GM18507 (cell line): ENCODE data around the gene TBC1D5.
"Not testable (repeated sequence)": the region's sequence is repeated elsewhere in the genome, so short reads cannot be mapped to it uniquely, and the experiment has no call there.

Source experiments
- DNase-seq: peaks from one replicate; pipeline ENCODE4 v3.0.0; 2011; ENCODE audit warnings: low read depth; ENCODE audit not compliant: insufficient read length; ENCODE audit errors: extremely low spot score
- FAIRE-seq: peaks from 2 replicates; lab custom pipeline; 2011; peaks lifted over from hg19 to GRCh38; lab: Jason Lieb, UNC

TBC1D5 gene

GRCh38 chr3:17752876-17753631, 10.6 kb upstream of the TBC1D5 start:
- FAIRE-seq: no peak
- DNase-seq: no peak

GRCh38 chr3:17752436-17752835, 10.0 kb upstream of the TBC1D5 start:
- DNase-seq (no peak), FAIRE-seq (no peak)

- FAIRE-seq: peak; percentile 73
- no peak for DNase-seq
These were observed 7.4 kb upstream of the TBC1D5 start for GRCh38 chr3:17749705-17750293.

- FAIRE-seq (peak; percentile 75), DNase-seq (no peak)
These were observed 6.8 kb upstream of the TBC1D5 start for GRCh38 chr3:17749281-17749680.

- DNase-seq (no peak), FAIRE-seq (no peak)
These were observed 5.4 kb upstream of the TBC1D5 start for GRCh38 chr3:17747890-17748247.

GRCh38 chr3:17747174-17747889, 4.9 kb upstream of the TBC1D5 start:
- FAIRE-seq: peak; percentile 89
- DNase-seq: peak; percentile 43

GRCh38 chr3:17745894-17746293, 3.5 kb upstream of the TBC1D5 start:
- DNase-seq: no peak

GRCh38 chr3:17745301-17745700, 2.9 kb upstream of the TBC1D5 start:
- FAIRE-seq: no peak
- DNase-seq: no peak

More at GRCh38 chr3:17745894-17746293, 3.5 kb upstream of the TBC1D5 start:
- FAIRE-seq: no peak

GRCh38 chr3:17744693-17745092, 2.3 kb upstream of the TBC1D5 start:
- no peak for FAIRE-seq
- DNase-seq: no peak

- FAIRE-seq (no peak), DNase-seq (no peak)
These were observed 1.2 kb upstream of the TBC1D5 start for GRCh38 chr3:17743658-17743995.

GRCh38 chr3:17742880-17743657, 638 bp upstream of the TBC1D5 start:
- FAIRE-seq (peak; percentile 94), DNase-seq (no peak)

- peak; percentile 29 for FAIRE-seq
- no peak for DNase-seq
These were observed 770 bp downstream of the TBC1D5 start for GRCh38 chr3:17741621-17742101.

GRCh38 chr3:17740721-17741141, 1.7 kb downstream of the TBC1D5 start:
- FAIRE-seq (peak; percentile 67), DNase-seq (no peak)

- FAIRE-seq: no peak
- no peak for DNase-seq
These were observed 3.5 kb downstream of the TBC1D5 start for GRCh38 chr3:17738921-17739320.

- no peak for FAIRE-seq
These were observed 4.2 kb downstream of the TBC1D5 start for GRCh38 chr3:17738219-17738618.

GRCh38 chr3:17737591-17737990, 4.8 kb downstream of the TBC1D5 start:
- FAIRE-seq: no peak
- DNase-seq: no peak

More at GRCh38 chr3:17738219-17738618, 4.2 kb downstream of the TBC1D5 start:
- DNase-seq: no peak

GRCh38 chr3:17735362-17735761, 7.1 kb downstream of the TBC1D5 start:
- not testable (repeated sequence) for DNase-seq, FAIRE-seq

- DNase-seq (no peak), FAIRE-seq (no peak)
These were observed 8.7 kb downstream of the TBC1D5 start for GRCh38 chr3:17733768-17734167.

- no peak for FAIRE-seq
These were observed 9.2 kb downstream of the TBC1D5 start for GRCh38 chr3:17733215-17733614.

More at GRCh38 chr3:17733215-17733614, 9.2 kb downstream of the TBC1D5 start:
- DNase-seq: no peak
